Heart left ventricle (tissue), 16 donors: ENCODE measurements around the gene RPS15. TPM values are rescaled to one million over a fixed set of nuclear protein-coding genes. Genes with fewer than 3 reads are reported as not detected.

Experiments used
- ATAC-seq, 4 donors: fragments of 200-7000 bp; cut with Tn5 transposase; one replicate each; pipeline ENCODE4 v1.9.1; 2020 to 2022; ENCODE audit warnings: moderate library complexity in 4 of 4, mild to moderate bottlenecking in 3 of 4, moderate number of reproducible peaks in 1 of 4
- DNase-seq, 5 donors: peaks; one replicate each; pipeline ENCODE4 v3.0.0-alpha.2; 2020
- H3K27ac ChIP-seq, 12 donors: fragments of 200-600 bp; sonication (generic) in 4 of 12; one replicate each; pipeline versions ENCODE4 v1.5.0 to v1.8.0; 2016 to 2022; ENCODE audit warnings: mild to moderate bottlenecking in 2 of 12
- H3K27me3 ChIP-seq, 9 donors: fragments of 200-600 bp; sonication (generic) in 2 of 9; one replicate each; pipeline versions ENCODE4 v1.5.1 to v1.8.0; 2016 to 2022; ENCODE audit warnings: mild to moderate bottlenecking in 3 of 9
- H3K36me3 ChIP-seq, 9 donors: fragments of 200-600 bp; sonication (generic) in 2 of 9; one replicate each; pipeline versions ENCODE4 v1.5.0 to v1.8.0; 2018 to 2022; ENCODE audit warnings: mild to moderate bottlenecking in 2 of 9
- H3K4me1 ChIP-seq, 12 donors: fragments of 200-600 bp; sonication (generic) in 4 of 12; one replicate each; pipeline versions ENCODE4 v1.5.0 to v1.8.0; 2016 to 2022; ENCODE audit warnings: mild to moderate bottlenecking in 3 of 12
- H3K4me3 ChIP-seq, 12 donors: fragments of 200-600 bp; sonication (generic) in 4 of 12; one replicate each; pipeline versions ENCODE4 v1.5.0 to v1.8.0; 2017 to 2022; ENCODE audit warnings: mild to moderate bottlenecking in 9 of 12, moderate library complexity in 4 of 12
- H3K9me3 ChIP-seq, 12 donors: fragments of 200-600 bp; sonication (generic) in 4 of 12; one replicate each; pipeline versions ENCODE4 v1.5.0 to v1.8.0; 2016 to 2022; ENCODE audit warnings: mild to moderate bottlenecking in 1 of 12
- CTCF ChIP-seq, 12 donors: fragments of 200-600 bp; sonication (generic) in 4 of 12; IDR thresholded peaks; one replicate each; pipeline versions ENCODE4 v1.5.0 to v1.8.0; 2018 to 2022; ENCODE audit warnings: antibody characterized with exemption in 12 of 12, mild to moderate bottlenecking in 5 of 12
- POLR2A ChIP-seq, 2 donors: fragments of 450-650 bp; IDR thresholded peaks; one replicate each; pipeline ENCODE4 v1.6.1; 2017; ENCODE audit warnings: antibody characterized with exemption in 2 of 2, mild to moderate bottlenecking in 2 of 2, moderate library complexity in 2 of 2
- WGBS, 4 donors: extraction: QIAGEN DNeasy Blood & Tissue Kit in 2 of 4; methylation state at CpG; one replicate each; pipeline versions ENCODE4 v1.1.5 to v1.1.7; 2013 to 2018; 5-methylcytosine and 5-hydroxymethylcytosine counted together
- intact Hi-C, 10 donors: fragments of 100-400 bp; cut with DNase I; formaldehyde crosslinking; loops; one replicate each; pipeline versions ENCODE4 v1.11.1 to v1.14.2; 2022
- polyA plus RNA-seq, 2 donors: library from polyadenylated mRNA; stranded (reverse); fragments of 200-250 nt; gene quantifications; one replicate each; pipeline ENCODE4 v1.2.3, GENCODE V29; 2013
- total RNA-seq, 9 donors: library from RNA; depleted of rRNA in 2 of 9; stranded (reverse); fragments of >200 nt in 2 of 9; fragmentation: NEBNext Ultra II Directional in 3 of 9; extraction: Animal tissue kit (Norgen Biotek cat#: 25700) in 3 of 9; gene quantifications; one replicate each; pipeline versions ENCODE4 v1.1.0 to v1.2.4, GENCODE V29; 2016 to 2023
- donor health status: ischemic (EF 13 %, LVEDD 7.1; RV severe dilation, severe dysfunction).
- donor health status: healthy with polysubstance abuse.
- donor health status: DM: no; HTN: yes; CAD: no.
- donor health status: DM: no; HTN: no; CAD: no.
- donor health status: ischemic (EF 25% LVEDD 6.9; RV normal size, moderate dysfunction).
- donor health status: ischemic (EF 25% LVEDD 5.7; RV mildly dilated, moderate dysfunction).
- donor health status: healthy.
- donor health status: DM: yes; HTN: yes; CAD: no.
- donor health status: ischemic (EF 35%, LVEDD 5.7; RV mildly dilated, moderate dysfunction).
- donor health status: nonischemic (EF 11% LVEDD 7.7; RV severe dilation, severe dysfunction).
- donor health status: DM: yes; HTN: yes; CAD: no.
- donor health status: PGD.
- donor health status: ischemic (EF 29% LVEDD 5.4; RV normal size, mild dysfunction).
- donor health status: nonischemic (EF 23%, LVEDD 6.1; RV moderate dilation, normal function).

The RPS15 gene
- total and polyA plus RNA-seq, 11 donors, result 468 to 2,683 (median 679) TPM

GRCh38 chr19:1481224-1481892 lies 43.2 kb downstream of the RPS15 start:
- TF ChIP-seq CTCF (IDR thresholded peaks at IDR 0.05), result no peak
- no peak for TF ChIP-seq POLR2A (IDR thresholded peaks at IDR 0.05)
- no peak overlapping the region for H3K27ac ChIP-seq
- peaks cover 0 to 13% (median 0%) of the 10 kb centered on the region in 9 donors for H3K36me3 ChIP-seq
- peaks cover 0 to 24% (median 18%) of the 10 kb centered on the region in 12 donors for H3K4me1 ChIP-seq
- intact Hi-C loops, result no loop called here
- DNase-seq (peak in 2 of 5 donors; percentile 17 to 59), ATAC-seq (no peak)
- no peaks in the 10 kb centered on the region for H3K27me3 ChIP-seq
- H3K9me3 ChIP-seq, result no peaks in the 10 kb centered on the region
- WGBS, 4 donors, result 85 to 93% (median 89%) methylated on average over 18 to 26 of the region's 26 CpGs
- no peak overlapping the region for H3K4me3 ChIP-seq

GRCh38 chr19:1481893-1482360 lies 43.7 kb downstream of the RPS15 start:
- WGBS, 4 donors, result 87 to 92% (median 91%) methylated on average over 29 to 36 of the region's 36 CpGs
- no peak for ATAC-seq
- no peaks in the 10 kb centered on the region for H3K9me3 ChIP-seq
- H3K36me3 ChIP-seq, result peaks cover 0 to 8% (median 0%) of the 10 kb centered on the region in 9 donors
- no peaks in the 10 kb centered on the region for H3K27me3 ChIP-seq
- H3K4me1 ChIP-seq, result peaks cover 0 to 24% (median 18%) of the 10 kb centered on the region in 12 donors
- no peak overlapping the region for H3K4me3 ChIP-seq
- no peak for TF ChIP-seq POLR2A (IDR thresholded peaks at IDR 0.05)
- TF ChIP-seq CTCF (IDR thresholded peaks at IDR 0.05), result no peak
- no peak overlapping the region for H3K27ac ChIP-seq
- intact Hi-C loops, result no loop called here
- peak in 1 of 5 donors; percentile 19 for DNase-seq

- Histone ChIP-seq H3K4me3 (no peak overlapping the region), H3K9me3 (no peaks in the 10 kb centered on the region), H3K27ac (no peak overlapping the region), H3K36me3 (peaks cover 0 to 2% (median 0%) of the 10 kb centered on the region in 9 donors), H3K4me1 (peaks cover 0 to 18% (median 17%) of the 10 kb centered on the region in 12 donors), H3K27me3 (no peaks in the 10 kb centered on the region)
- TF ChIP-seq POLR2A (IDR thresholded peaks at IDR 0.05) (no peak), CTCF (IDR thresholded peaks at IDR 0.05) (no peak)
- no peak for ATAC-seq
- intact Hi-C loops, result no loop called here
- DNase-seq, result peak in 2 of 5 donors; percentile 16 to 59
- 79 to 84% (median 80%) methylated on average over 28 to 37 of the region's 37 CpGs for WGBS, 4 donors
These were observed 44.4 kb downstream of the RPS15 start for GRCh38 chr19:1482361-1483130.
